ENCODE measurements around the gene ENOX1. TPM values are rescaled to one million over a fixed set of nuclear protein-coding genes. Genes with fewer than 3 reads are reported as not detected.
"Not testable (repeated sequence)": the region's sequence is repeated elsewhere in the genome, so short reads cannot be mapped to it uniquely, and the experiment has no call there.

ENOX1 gene
- total RNA-seq (2021; fragmentation: NEBNext Ultra II Directional; extraction: Animal tissue kit (Norgen Biotek cat#: 25700)): 1 to 10 TPM in 2 of 6 experiments, under 1 TPM in 4; 0.50 to 3.2 (median 0.64) TPM
- long read RNA-seq, partial matches to known transcripts: 1 of 4 reads
- long read RNA-seq, other reads (novel, unspliced or antisense): 3 of 4 reads

GRCh38 chr13:43786766-43787517 is at the start of gene ENOX1:
Gene ENOX1 (minus strand): TSS chr13:43786972.
- DNase-seq: peak; percentile 57
- H3K36me3 Mint-ChIP-seq (ENCODE audit: low read depth): no peaks in the 10 kb centered on the region
- TF ChIP-seq CTCF (IDR thresholded peaks at IDR 0.05): peak; percentile 62

GRCh38 chr13:43835701-43836100 is 48.9 kb upstream of the ENOX1 start:
- Mint-ChIP-seq H3K27me3 (ENCODE audit: insufficient read depth) (no peaks in the 10 kb centered on the region), H3K27ac (no peak overlapping the region), H3K4me3 (no peak overlapping the region), H3K4me1 (ENCODE audit: low read depth) (peaks cover 38% of the 10 kb centered on the region), H3K9me3 (no peaks in the 10 kb centered on the region), H3K36me3 (ENCODE audit: low read depth) (peaks cover under 1% of the 10 kb centered on the region; the same call in 1 of the 2 replicates)
- DNase-seq: no peak
- no peak for TF ChIP-seq CTCF (IDR thresholded peaks at IDR 0.05)

More at GRCh38 chr13:43786766-43787517, at the start of gene ENOX1:
- peak within 1 kb of the TSS; percentile 89 for H3K4me3 Mint-ChIP-seq
- H3K9me3 Mint-ChIP-seq: no peaks in the 10 kb centered on the region
- H3K4me1 Mint-ChIP-seq (ENCODE audit: low read depth): peaks cover 19% of the 10 kb centered on the region
- H3K27me3 Mint-ChIP-seq (ENCODE audit: insufficient read depth): no peaks in the 10 kb centered on the region; the same call in 1 of the 2 replicates
- H3K27ac Mint-ChIP-seq: peak within 1 kb of the TSS; percentile 56; the same call in 1 of the 2 replicates

- H3K27me3 Mint-ChIP-seq (ENCODE audit: insufficient read depth): no peaks in the 10 kb centered on the region
- TF ChIP-seq CTCF (IDR thresholded peaks at IDR 0.05): no peak
- H3K4me1 Mint-ChIP-seq (ENCODE audit: low read depth): peaks cover 27% of the 10 kb centered on the region
- H3K27ac Mint-ChIP-seq: peak overlapping the region; percentile 93
- H3K9me3 Mint-ChIP-seq: no peaks in the 10 kb centered on the region
- DNase-seq: peak; percentile 33
- peak overlapping the region; percentile 84 for H3K4me3 Mint-ChIP-seq
- no peaks in the 10 kb centered on the region for H3K36me3 Mint-ChIP-seq (ENCODE audit: low read depth)
Measured at GRCh38 chr13:43831088-43831487, 44.3 kb upstream of the ENOX1 start.

GRCh38 chr13:43830497-43830881 is 43.7 kb upstream of the ENOX1 start:
- Mint-ChIP-seq H3K4me1 (ENCODE audit: low read depth) (peaks cover 27% of the 10 kb centered on the region), H3K27ac (peak overlapping the region; percentile 93), H3K4me3 (peak overlapping the region; percentile 84), H3K36me3 (ENCODE audit: low read depth) (no peaks in the 10 kb centered on the region), H3K9me3 (no peaks in the 10 kb centered on the region), H3K27me3 (ENCODE audit: insufficient read depth) (no peaks in the 10 kb centered on the region)
- peak; percentile 87 for DNase-seq
- TF ChIP-seq CTCF (IDR thresholded peaks at IDR 0.05): no peak

- H3K27me3 Mint-ChIP-seq (ENCODE audit: insufficient read depth); H3K4me3 Mint-ChIP-seq; H3K36me3 Mint-ChIP-seq (ENCODE audit: low read depth); H3K9me3 Mint-ChIP-seq: not testable (repeated sequence)
- Mint-ChIP-seq H3K4me1 (ENCODE audit: low read depth) (peaks cover 27% of the 10 kb centered on the region), H3K27ac (peak overlapping the region; percentile 40)
- peak; percentile 71 for DNase-seq
Measured at GRCh38 chr13:43824656-43825055, 37.9 kb upstream of the ENOX1 start.

GRCh38 chr13:43822969-43823368 is 36.2 kb upstream of the ENOX1 start:
- no peaks in the 10 kb centered on the region for H3K9me3 Mint-ChIP-seq
- DNase-seq: no peak
- peaks cover 27% of the 10 kb centered on the region for H3K4me1 Mint-ChIP-seq (ENCODE audit: low read depth)
- H3K36me3 Mint-ChIP-seq (ENCODE audit: low read depth): peaks cover 4% of the 10 kb centered on the region
- TF ChIP-seq CTCF (IDR thresholded peaks at IDR 0.05): no peak
- H3K27ac Mint-ChIP-seq: no peak overlapping the region
- no peaks in the 10 kb centered on the region for H3K27me3 Mint-ChIP-seq (ENCODE audit: insufficient read depth)
- no peak overlapping the region for H3K4me3 Mint-ChIP-seq
